Smooth muscle cell of the coronary artery (primary cell): Measurements from ENCODE around the gene KLF2. TPM values are rescaled to one million over a fixed set of nuclear protein-coding genes. Genes with fewer than 3 reads are reported as not detected.

Experiments
- total RNA-seq: library from RNA; depleted of rRNA; stranded (reverse); fragments of >200 nt; gene quantifications from 2 replicates; pipeline ENCODE4 v1.2.3, GENCODE V29; 2014; ENCODE audit warnings: low replicate concordance

KLF2 gene
- 0.59 and 6.1 TPM in 2 replicates for total RNA-seq

GRCh38 chr19:16324384-16325160, at the start of gene KLF2:
TSS of gene KLF2 (plus strand) at chr19:16324826. CDS start at chr19:16324924, 98 bp downstream.

Other genes starting within 250 kb of the KLF2 start
- gene TPM4, start 248.3 kb upstream of the KLF2 start, total RNA-seq = 1,025 and 1,480 TPM in 2 replicates
- gene RAB8A, start 212.9 kb upstream of the KLF2 start, total RNA-seq = 71.7 and 95.4 TPM in 2 replicates
- gene HSH2D, start 181.1 kb upstream of the KLF2 start, total RNA-seq = not detected in 2 replicates
- not detected in 2 replicates for gene CIB3, start 151.3 kb upstream of the KLF2 start, total RNA-seq
- 57.0 and 91.3 TPM in 2 replicates for gene FAM32A, start 139.4 kb upstream of the KLF2 start, total RNA-seq
- 73.8 and 94.8 TPM in 2 replicates for gene AP1M1, start 126.9 kb upstream of the KLF2 start, total RNA-seq
- 5.9 and 11.0 TPM in 2 replicates for gene EPS15L1, start 147.1 kb downstream of the KLF2 start, total RNA-seq
- gene CALR3, start 171.3 kb downstream of the KLF2 start, total RNA-seq = 0.08 TPM in 1 of 2 replicates, not detected in the other
- gene C19orf44, start 171.6 kb downstream of the KLF2 start, total RNA-seq = 2.0 and 2.6 TPM in 2 replicates
- gene CHERP, start 217.6 kb downstream of the KLF2 start, total RNA-seq = 3.6 and 4.2 TPM in 2 replicates
- 15.9 and 22.4 TPM in 2 replicates for gene SLC35E1, start 247.6 kb downstream of the KLF2 start, total RNA-seq